Upper lobe of left lung (tissue), 6 donors: Measurements from ENCODE around the gene RNF123. TPM values are rescaled to one million over a fixed set of nuclear protein-coding genes. Genes with fewer than 3 reads are reported as not detected.

Experiments used
- ATAC-seq, 2 donors: fragments of 200-7000 bp; cut with Tn5 transposase; one replicate each; pipeline ENCODE4 v1.9.1; 2022; ENCODE audit warnings: mild to moderate bottlenecking in 2 of 2, moderate library complexity in 2 of 2; ENCODE audit not compliant: low FRiP score in 2 of 2
- DNase-seq, 2 donors: peaks; one replicate each; pipeline ENCODE4 v3.0.0-alpha.2; 2019 to 2020
- H3K27ac ChIP-seq, 4 donors: fragments of 200-600 bp; sonication (generic); one replicate each; pipeline ENCODE4 v1.5.1; 2016 to 2019
- H3K27me3 ChIP-seq, 4 donors: fragments of 200-600 bp; sonication (generic); one replicate each; pipeline ENCODE4 v1.5.1; 2017 to 2019
- H3K36me3 ChIP-seq, 4 donors: fragments of 200-600 bp; sonication (generic); one replicate each; pipeline ENCODE4 v1.5.1; 2016 to 2019
- H3K4me1 ChIP-seq, 4 donors: fragments of 200-600 bp; sonication (generic); one replicate each; pipeline ENCODE4 v1.5.1; 2018 to 2019
- H3K4me3 ChIP-seq, 4 donors: fragments of 200-600 bp; sonication (generic); one replicate each; pipeline ENCODE4 v1.5.1; 2017 to 2019; ENCODE audit warnings: mild to moderate bottlenecking in 2 of 4, moderate library complexity in 1 of 4
- H3K9me3 ChIP-seq, 4 donors: fragments of 200-600 bp; sonication (generic); one replicate each; pipeline ENCODE4 v1.5.1; 2018 to 2019
- CTCF ChIP-seq, 6 experiments: fragments of 450-650 bp in 4 of 6; fragments of 200-600 bp in 2 of 6; sonication (generic) in 2 of 6; IDR thresholded peaks; one replicate each; pipeline ENCODE4 v1.5.1; 2016 to 2019; ENCODE audit warnings: antibody characterized with exemption in 6 of 6
- EP300 ChIP-seq, 4 donors: sonication (generic); formaldehyde crosslinking; IDR thresholded peaks; one replicate each; pipeline ENCODE4 v1.5.1; 2017; ENCODE audit warnings: antibody characterized with exemption in 4 of 4, control low read depth in 2 of 4
- POLR2A ChIP-seq, 4 donors: fragments of 450-650 bp; IDR thresholded peaks; one replicate each; pipeline ENCODE4 v1.5.1; 2016 to 2017; ENCODE audit warnings: antibody characterized with exemption in 4 of 4, mild to moderate bottlenecking in 2 of 4
- POLR2AphosphoS5 ChIP-seq, 2 donors: sonication (generic); formaldehyde crosslinking; IDR thresholded peaks; one replicate each; pipeline ENCODE4 v1.5.1; 2017; ENCODE audit warnings: antibody characterized with exemption in 2 of 2
- WGBS, 2 donors: methylation state at CpG; one replicate each; pipeline ENCODE4 v1.1.5; 2017 to 2018; 5-methylcytosine and 5-hydroxymethylcytosine counted together
- total RNA-seq, 6 donors: library from RNA; depleted of rRNA in 4 of 6; stranded (reverse); fragments of >200 nt in 4 of 6; gene quantifications; one replicate each; pipeline versions ENCODE4 v1.1.0 to v1.2.1, GENCODE V29; 2016 to 2021
- donor health status: DM: no; HTN: no; CAD: no; lungs with moderate emphysema.
- donor health status: DM: no; HTN: yes; CAD: no; lungs with severe emphysema.

Gene RNF123
- total RNA-seq, 6 donors from 2014 or later: 14.2 to 71.2 (median 42.2) TPM

- Histone ChIP-seq H3K27me3 (no peaks in the 10 kb centered on the region), H3K27ac (no peak overlapping the region), H3K36me3 (peaks cover 0 to 4% (median under 1%) of the 10 kb centered on the region in 4 donors), H3K4me3 (no peak overlapping the region), H3K9me3 (no peaks in the 10 kb centered on the region), H3K4me1 (peaks cover 14 to 28% (median 16%) of the 10 kb centered on the region in 4 donors)
- ATAC-seq (no peak), DNase-seq (no peak)
- WGBS, 2 donors: 65 to 80% methylated on average over 6 of the region's 6 CpGs
- TF ChIP-seq EP300 (IDR thresholded peaks at IDR 0.05): no peak
- TF ChIP-seq POLR2AphosphoS5 (IDR thresholded peaks at IDR 0.05): no peak
- TF ChIP-seq POLR2A (IDR thresholded peaks at IDR 0.05): no peak
- no peak for TF ChIP-seq CTCF (IDR thresholded peaks at IDR 0.05)
These were observed 18.4 kb upstream of the RNF123 start for GRCh38 chr3:49670940-49671290.

- WGBS, 2 donors: 43 to 51% methylated on average over 11 of the region's 11 CpGs
- H3K4me3 ChIP-seq: no peak overlapping the region
- TF ChIP-seq POLR2A (IDR thresholded peaks at IDR 0.05) (no peak), CTCF (IDR thresholded peaks at IDR 0.05) (peak; percentile 74 to 89 (median 82))
- H3K27me3 ChIP-seq: no peaks in the 10 kb centered on the region
- H3K4me1 ChIP-seq: peaks cover 14 to 31% (median 16%) of the 10 kb centered on the region in 4 donors
- H3K9me3 ChIP-seq: no peaks in the 10 kb centered on the region
- no peak for ATAC-seq
- peak in 1 of 2 donors; percentile 77 for DNase-seq
- H3K27ac ChIP-seq: no peak overlapping the region
- peaks cover 0 to 11% (median 6%) of the 10 kb centered on the region in 4 donors for H3K36me3 ChIP-seq
These were observed 17.8 kb upstream of the RNF123 start for GRCh38 chr3:49671291-49672288.

- WGBS, 2 donors: 22 to 78% methylated on average over 2 to 17 of the region's 17 CpGs
- Histone ChIP-seq H3K27me3 (no peaks in the 10 kb centered on the region), H3K36me3 (peaks cover 4 to 27% (median 19%) of the 10 kb centered on the region in 4 donors), H3K9me3 (no peaks in the 10 kb centered on the region), H3K4me1 (peaks cover 14 to 30% (median 16%) of the 10 kb centered on the region in 4 donors), H3K4me3 (peak overlapping the region; percentile 38 to 99 (median 76)), H3K27ac (peak overlapping the region; percentile 90 to 96 (median 94))
- TF ChIP-seq POLR2A (IDR thresholded peaks at IDR 0.05): no peak
- TF ChIP-seq EP300 (IDR thresholded peaks at IDR 0.05): no peak
- no peak for TF ChIP-seq POLR2AphosphoS5 (IDR thresholded peaks at IDR 0.05)
- no peak for TF ChIP-seq CTCF (IDR thresholded peaks at IDR 0.05)
- DNase-seq: no peak
- no peak for ATAC-seq
These were observed 16.1 kb upstream of the RNF123 start for GRCh38 chr3:49673121-49673714.

- H3K4me3 ChIP-seq: peak within 1 kb of the TSS; percentile 75 to 99 (median 84)
- no peaks in the 10 kb centered on the region for H3K27me3 ChIP-seq
- 1 to 3% methylated on average over 13 to 57 of the region's 71 CpGs for WGBS, 2 donors
- H3K36me3 ChIP-seq: peaks cover 8 to 34% (median 26%) of the 10 kb centered on the region in 4 donors
- peak; percentile 96 to 97 for ATAC-seq
- peak; percentile 97 to 99 for DNase-seq
- TF ChIP-seq POLR2A (IDR thresholded peaks at IDR 0.05) (peak in 3 of 4 donors; percentile 57 to 92 (median 71)), CTCF (IDR thresholded peaks at IDR 0.05) (peak in 2 of 6 experiments; percentile 19 to 29), EP300 (IDR thresholded peaks at IDR 0.05) (peak in 1 of 4 donors; percentile 24), POLR2AphosphoS5 (IDR thresholded peaks at IDR 0.05) (peak; percentile 79)
- peak within 1 kb of the TSS; percentile 90 to 96 (median 94) for H3K27ac ChIP-seq
- no peaks in the 10 kb centered on the region for H3K9me3 ChIP-seq
- peaks cover 14 to 26% (median 16%) of the 10 kb centered on the region in 4 donors for H3K4me1 ChIP-seq
These were observed 15.5 kb upstream of the RNF123 start, which contains the start of gene APEH for GRCh38 chr3:49673715-49674496. APEH (plus strand) TSS chr3:49674351; CDS start chr3:49674402, 51 bp downstream.
